ENCODE measurements around the gene ACSS3. TPM values are rescaled to one million over a fixed set of nuclear protein-coding genes. Genes with fewer than 3 reads are reported as not detected.

ACSS3 gene
- total and polyA plus RNA-seq, 9 of the 15 experiments (the other 6 are each of a cell fraction or from before 2014, with no cell fraction given), result 0.40 TPM; not detected in 8

DNA sequence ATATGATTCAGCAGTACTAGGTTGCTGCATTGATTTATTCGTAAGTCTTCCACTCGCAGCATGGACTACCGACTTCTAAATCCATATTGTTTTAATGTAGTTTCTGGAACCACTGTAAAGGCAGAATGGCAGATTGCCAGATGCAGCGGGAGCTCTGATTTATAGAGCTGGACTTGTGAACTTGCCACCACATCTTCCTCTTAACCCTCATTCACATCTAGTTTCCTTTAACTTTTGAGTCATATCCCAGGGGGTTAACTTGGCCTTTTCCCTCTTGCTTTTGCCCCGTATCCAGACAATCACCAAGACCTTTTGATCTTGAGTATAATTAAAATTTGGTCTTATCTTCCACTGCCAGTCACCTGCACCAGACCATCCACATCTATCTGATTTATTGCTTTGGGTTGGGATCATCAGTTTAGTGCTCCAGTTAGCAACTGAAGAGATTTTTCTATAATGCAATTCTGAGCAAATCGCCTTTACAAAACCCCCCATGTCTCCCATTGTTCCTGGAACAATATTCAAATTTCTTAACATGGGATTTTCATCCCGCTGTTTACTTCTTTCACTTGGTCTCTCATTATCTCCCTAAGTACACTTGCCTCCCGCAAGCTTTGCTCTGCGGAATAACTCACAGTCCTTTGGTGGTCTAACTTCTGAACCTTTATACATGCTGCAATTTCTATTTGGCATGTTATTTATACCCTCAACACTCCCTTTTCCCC lies 130.5 kb downstream of the ACSS3 start:
- in situ Hi-C loops (cut with MboI) (no loop called here), intact Hi-C loops (cut with micrococcal nuclease) (no loop called here)
- WGBS (ENCODE audit: insufficient coverage, low coverage, missing lambda C conversion rate), result 0% methylated on average over 8 of the region's 9 CpGs
- FAIRE-seq, result no peak
- Histone ChIP-seq H3K27me3 (ENCODE audit: control insufficient read depth in 2 of 2, insufficient read depth in 2 of 2, low read length in 2 of 2) (no peaks in the 10 kb centered on the region), H3K27ac (ENCODE audit: extremely low read depth, low read depth, low read length) (no peak overlapping the region), H2AFZ (ENCODE audit: low read depth, low read length) (no peak overlapping the region), H3K9me3 (replicated peaks; ENCODE audit: control insufficient read depth, insufficient read depth, low read depth, low read length) (no peaks in the 10 kb centered on the region), H4K20me1 (replicated peaks; ENCODE audit: control insufficient read depth, insufficient read depth, low read length) (no peaks in the 10 kb centered on the region), H3K36me3 (ENCODE audit: control insufficient read depth, insufficient read depth, low read length) (no peaks in the 10 kb centered on the region), H3K4me2 (ENCODE audit: insufficient read depth, low read length) (no peak overlapping the region), H3K79me2 (ENCODE audit: control insufficient read depth, insufficient read depth, low read length) (no peaks in the 10 kb centered on the region), H3K4me1 (replicated peaks in 1 of 2; ENCODE audit: control insufficient read depth in 2 of 2, insufficient read depth in 2 of 2, low read length in 2 of 2) (no peaks in the 10 kb centered on the region), H3K9me1 (ENCODE audit: control insufficient read depth, insufficient read depth, low read length) (no peaks in the 10 kb centered on the region), H3K4me3 (no peak overlapping the region), H3K9ac (ENCODE audit: insufficient read depth in 1 of 2, low read depth in 2 of 2, low read length in 2 of 2) (no peak overlapping the region)
- DNase-seq (ENCODE audit: extremely low read depth in 1 of 4, low spot score in 3 of 4), result no peak
- TF ChIP-seq, protein P1, sequence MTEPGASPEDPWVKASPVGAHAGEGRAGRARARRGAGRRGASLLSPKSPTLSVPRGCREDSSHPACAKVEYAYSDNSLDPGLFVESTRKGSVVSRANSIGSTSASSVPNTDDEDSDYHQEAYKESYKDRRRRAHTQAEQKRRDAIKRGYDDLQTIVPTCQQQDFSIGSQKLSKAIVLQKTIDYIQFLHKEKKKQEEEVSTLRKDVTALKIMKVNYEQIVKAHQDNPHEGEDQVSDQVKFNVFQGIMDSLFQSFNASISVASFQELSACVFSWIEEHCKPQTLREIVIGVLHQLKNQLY (CRISPR knock-in tag; conservative IDR thresholded peaks at IDR 0.05), result no peak
- TF ChIP-seq POLR2H (tag; IDR thresholded peaks at IDR 0.05; ENCODE audit: low read depth) (no peak), PURB (CRISPR knock-in tag; IDR thresholded peaks at IDR 0.05; ENCODE audit: low read depth) (no peak), ZNF707 (CRISPR knock-in tag; conservative IDR thresholded peaks at IDR 0.05) (no peak), GATA2 (CRISPR knock-in tag; IDR thresholded peaks at IDR 0.05) (no peak), NCOA1 (IDR thresholded peaks at IDR 0.05; ENCODE audit: low read depth) (no peak), PHB2 (IDR thresholded peaks at IDR 0.05; ENCODE audit: low read depth) (no peak), POLR2AphosphoS5 (IDR thresholded peaks at IDR 0.05; ENCODE audit: control insufficient read depth, insufficient read depth, low read depth, low read length) (no peak), PYGO2 (tag; IDR thresholded peaks at IDR 0.05) (no peak), CEBPG (CRISPR knock-in tag; IDR thresholded peaks at IDR 0.05) (no peak), CEBPG (tag; conservative IDR thresholded peaks at IDR 0.05 in 1 of 2, IDR thresholded peaks at IDR 0.05 in 1 of 2) (no peak)
- TF ChIP-seq, protein P2, sequence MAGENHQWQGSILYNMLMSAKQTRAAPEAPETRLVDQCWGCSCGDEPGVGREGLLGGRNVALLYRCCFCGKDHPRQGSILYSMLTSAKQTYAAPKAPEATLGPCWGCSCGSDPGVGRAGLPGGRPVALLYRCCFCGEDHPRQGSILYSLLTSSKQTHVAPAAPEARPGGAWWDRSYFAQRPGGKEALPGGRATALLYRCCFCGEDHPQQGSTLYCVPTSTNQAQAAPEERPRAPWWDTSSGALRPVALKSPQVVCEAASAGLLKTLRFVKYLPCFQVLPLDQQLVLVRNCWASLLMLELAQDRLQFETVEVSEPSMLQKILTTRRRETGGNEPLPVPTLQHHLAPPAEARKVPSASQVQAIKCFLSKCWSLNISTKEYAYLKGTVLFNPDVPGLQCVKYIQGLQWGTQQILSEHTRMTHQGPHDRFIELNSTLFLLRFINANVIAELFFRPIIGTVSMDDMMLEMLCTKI (IDR thresholded peaks at IDR 0.05; ENCODE audit: partially characterized antibody), result no peak
- ChIA-PET CTCF (ENCODE audit: low intra/inter-chr PET ratio) (no interaction called here), POLR2A (no interaction called here)
- BruUV-seq (replicated peaks), result no TSS peak
- no peak for ATAC-seq

Measured in K562 (cell line).